OCI-LY3 (cell line): ENCODE measurements around the gene PPA1.
"Not testable (repeated sequence)": the region's sequence is repeated elsewhere in the genome, so short reads cannot be mapped to it uniquely, and the experiment has no call there.

Experiments
- H2AFZ ChIP-seq: fragments of 200-600, 300-600 bp; shearing (Covaris generic); 2 replicates; pipeline ENCODE4 v1.6.0; 2014; ENCODE audit warnings: antibody characterized with exemption, low read depth, low read length
- H3K27ac ChIP-seq: fragments of 200-600, 300-600 bp; sonication (generic); 2 replicates; pipeline ENCODE4 v1.5.1; 2014; ENCODE audit warnings: mild to moderate bottlenecking, low read length, moderate library complexity, mixed read lengths
- H3K27me3 ChIP-seq: fragments of 200-600, 300-600 bp; sonication (generic); 2 replicates; pipeline ENCODE4 v1.6.1; 2014; ENCODE audit warnings: low read depth, low read length, mixed read lengths
- H3K36me3 ChIP-seq: fragments of 200-600, 300-600 bp; sonication (generic); replicated peaks from 2 replicates; pipeline ENCODE3; 2014; ENCODE audit warnings: low read depth, low read length, mixed read lengths
- H3K4me1 ChIP-seq: fragments of 300-600, 200-600 bp; sonication (generic); 2 replicates; pipeline ENCODE4 v1.6.1; 2014; ENCODE audit warnings: low read length, mixed read lengths
- H3K4me2 ChIP-seq: fragments of 200-600, 300-600 bp; sonication (generic); 2 replicates; pipeline ENCODE4 v1.6.1; 2014; ENCODE audit warnings: low read length, mixed read lengths
- H3K4me3 ChIP-seq: fragments of 300-600, 200-600 bp; sonication (generic); 2 replicates; pipeline ENCODE4 v1.5.1; 2014; ENCODE audit warnings: antibody characterized with exemption, mild to moderate bottlenecking, low read length, moderate library complexity
- H3K79me2 ChIP-seq: fragments of 300-600, 200-600 bp; shearing (Covaris generic); 2 replicates; pipeline ENCODE4 v1.6.1; 2014; ENCODE audit warnings: mild to moderate bottlenecking, low read length, mixed read lengths
- H3K9ac ChIP-seq: fragments of 300-600, 200-600 bp; shearing (Covaris generic); 2 replicates; pipeline ENCODE4 v1.6.0; 2014; ENCODE audit warnings: mild to moderate bottlenecking, low read length, moderate library complexity
- H3K9me3 ChIP-seq: fragments of 200-600, 300-600 bp; shearing (Covaris generic); 2 replicates; pipeline ENCODE4 v1.6.1; 2014; ENCODE audit warnings: low read length, mixed read lengths; ENCODE audit not compliant: insufficient read depth
- H4K20me1 ChIP-seq: fragments of 200-600, 300-600 bp; sonication (generic); 2 replicates; pipeline ENCODE4 v1.6.1; 2016; ENCODE audit warnings: low read length, mixed read lengths; ENCODE audit not compliant: insufficient read depth
- CTCF ChIP-seq: fragments of 200-600, 300-600 bp; sonication (generic); IDR thresholded peaks from 2 replicates; pipeline ENCODE4 v1.5.1; 2014; ENCODE audit warnings: antibody characterized with exemption, low read length, low read depth
- EZH2phosphoT487 ChIP-seq: fragments of 200-600 bp; shearing (Covaris generic); IDR thresholded peaks from 2 replicates; pipeline ENCODE4 v1.6.1; 2018; ENCODE audit warnings: antibody characterized with exemption, mixed run types, low read depth

PPA1 gene

GRCh38 chr10:70160798-70161197, 72.4 kb downstream of the PPA1 start:
- Histone ChIP-seq H3K9ac (no peak overlapping the region), H2AFZ (no peak overlapping the region), H3K4me1 (peaks cover 12% of the 10 kb centered on the region), H3K4me3 (no peak overlapping the region), H3K9me3 (no peaks in the 10 kb centered on the region), H3K4me2 (no peak overlapping the region), H3K79me2 (peaks cover 47% of the 10 kb centered on the region), H4K20me1 (peaks cover 35% of the 10 kb centered on the region), H3K27me3 (no peaks in the 10 kb centered on the region), H3K36me3 (peaks cover 18% of the 10 kb centered on the region), H3K27ac (no peak overlapping the region)
- TF ChIP-seq EZH2phosphoT487 (no peak), CTCF (no peak)

GRCh38 chr10:70159366-70159765, 73.9 kb downstream of the PPA1 start:
- not testable (repeated sequence) for H3K4me3 ChIP-seq, H3K4me2 ChIP-seq, H2AFZ ChIP-seq, H3K9me3 ChIP-seq, H3K27ac ChIP-seq, H3K27me3 ChIP-seq, H3K9ac ChIP-seq
- Histone ChIP-seq H3K79me2 (peaks cover 34% of the 10 kb centered on the region), H3K4me1 (peaks cover 12% of the 10 kb centered on the region), H3K36me3 (peaks cover 29% of the 10 kb centered on the region), H4K20me1 (peaks cover 29% of the 10 kb centered on the region)

- Histone ChIP-seq H3K9ac (no peak overlapping the region), H3K9me3 (no peaks in the 10 kb centered on the region), H3K79me2 (peaks cover 22% of the 10 kb centered on the region), H3K27me3 (no peaks in the 10 kb centered on the region), H3K27ac (no peak overlapping the region), H4K20me1 (peaks cover 16% of the 10 kb centered on the region), H3K4me3 (no peak overlapping the region), H3K4me2 (no peak overlapping the region), H2AFZ (no peak overlapping the region), H3K36me3 (peaks cover 35% of the 10 kb centered on the region), H3K4me1 (peaks cover 6% of the 10 kb centered on the region)
- TF ChIP-seq EZH2phosphoT487 (no peak), CTCF (no peak)
These were observed 75.1 kb downstream of the PPA1 start for GRCh38 chr10:70158113-70158512.

DNA sequence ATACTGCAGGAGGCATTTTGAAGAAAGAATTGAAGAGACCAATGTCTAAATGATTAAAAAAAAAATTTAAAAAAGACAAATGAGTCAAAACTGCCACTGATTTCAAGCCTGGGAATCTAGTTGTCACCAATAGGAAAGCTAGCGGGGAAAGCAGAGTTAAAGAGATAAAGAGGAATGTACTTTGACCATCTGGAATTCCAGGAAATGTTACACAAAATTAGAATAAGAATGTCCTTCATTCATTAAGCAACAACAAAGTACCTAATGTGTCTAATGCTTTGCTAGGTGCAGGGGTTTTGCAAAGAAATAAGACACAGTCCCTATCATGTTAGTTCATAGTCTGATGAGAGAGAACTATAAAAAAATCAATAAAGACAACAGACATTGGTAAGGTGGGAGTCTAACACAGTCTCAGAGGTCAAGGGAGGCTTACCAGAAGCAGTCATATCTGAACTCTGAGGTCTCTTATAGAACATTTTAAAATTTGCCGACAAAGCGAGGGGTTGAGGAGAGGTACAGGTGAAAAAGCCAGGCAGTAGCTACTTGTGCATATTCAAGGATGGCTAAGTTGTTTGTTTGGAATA, 77.9 kb downstream of the PPA1 start:
- Histone ChIP-seq H2AFZ (no peak overlapping the region), H3K27ac (no peak overlapping the region), H3K9ac (no peak overlapping the region), H3K4me3 (no peak overlapping the region), H3K27me3 (no peaks in the 10 kb centered on the region), H4K20me1 (no peaks in the 10 kb centered on the region), H3K79me2 (no peaks in the 10 kb centered on the region), H3K9me3 (no peaks in the 10 kb centered on the region), H3K4me1 (no peaks in the 10 kb centered on the region), H3K36me3 (peaks cover 37% of the 10 kb centered on the region), H3K4me2 (no peak overlapping the region)
- TF ChIP-seq EZH2phosphoT487 (no peak), CTCF (no peak)
